Measurements from ENCODE around the gene MYO1H.

GRCh38 chr12:109304485-109304884 is 43.2 kb upstream of the MYO1H start:
- TF ChIP-seq YY1 (IDR thresholded peaks at IDR 0.05; ENCODE audit: insufficient read depth, insufficient read length) (no peak), ZNF274 (IDR thresholded peaks at IDR 0.05; ENCODE audit: low read depth, low read length) (no peak)

Data from NT2/D1 (cell line).